ENCODE measurements around the gene COX18.

Gene COX18

DNA sequence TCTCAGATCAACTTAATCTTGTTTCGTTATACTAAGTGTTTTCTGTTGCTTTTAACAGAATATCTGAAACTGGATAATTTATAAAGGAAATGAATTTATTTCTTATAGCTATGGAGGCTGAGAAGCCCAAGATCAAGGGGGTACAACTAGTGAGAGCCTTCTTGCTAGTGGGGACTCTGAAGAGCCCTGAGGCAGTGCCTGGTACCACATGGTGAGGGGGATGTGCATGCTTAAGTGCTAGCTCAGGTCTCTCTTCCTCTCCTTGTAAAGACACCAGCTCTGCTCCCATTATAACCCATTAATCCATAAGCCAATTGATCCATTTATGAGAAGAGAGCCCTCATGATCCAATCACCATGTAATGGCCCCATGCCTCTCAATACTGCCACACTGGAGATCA, 17.9 kb downstream of the COX18 start:
- no peak for DNase-seq (ENCODE audit: low read depth)

DNA sequence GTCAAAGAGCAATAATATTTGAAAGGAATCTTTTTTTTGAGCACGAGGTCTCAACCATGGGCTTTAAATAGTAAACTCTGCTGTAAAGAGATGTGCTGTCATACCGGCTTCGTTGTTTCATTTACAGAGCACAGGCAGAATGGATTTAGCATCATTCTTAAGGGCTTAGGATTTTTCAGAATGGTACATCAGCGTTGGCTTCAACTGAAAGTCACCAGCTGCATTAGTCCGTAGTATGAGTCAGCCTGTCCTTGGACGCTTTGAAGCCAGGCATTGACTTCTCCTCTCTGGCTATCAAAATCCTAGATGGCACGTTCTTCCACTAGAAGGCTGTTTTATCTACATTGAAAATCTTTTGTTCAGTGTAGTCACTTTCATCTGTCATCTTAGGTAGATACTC, 23.6 kb downstream of the COX18 start:
- no peak for DNase-seq (ENCODE audit: low read depth)

DNA sequence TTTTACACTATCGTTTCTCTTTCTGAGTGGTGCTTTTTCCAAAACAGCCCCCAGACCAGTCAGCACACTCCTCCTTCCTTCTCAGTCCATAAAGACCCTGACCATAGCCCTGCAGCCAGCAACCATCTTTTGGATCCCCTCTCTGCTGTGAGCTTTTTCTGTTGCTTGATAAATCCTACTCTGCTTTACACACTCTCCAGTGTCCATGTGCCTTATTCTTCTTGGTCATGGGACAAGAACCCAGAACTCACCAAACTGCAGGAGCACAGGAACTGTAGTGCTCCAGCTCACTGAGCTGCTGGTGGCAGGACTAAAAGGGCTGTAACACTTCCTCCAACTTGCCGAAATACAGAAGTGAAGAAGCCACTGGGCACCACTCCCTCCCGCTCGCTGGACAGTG, 32.5 kb downstream of the COX18 start:
- DNase-seq (ENCODE audit: low read depth), result no peak

DNA sequence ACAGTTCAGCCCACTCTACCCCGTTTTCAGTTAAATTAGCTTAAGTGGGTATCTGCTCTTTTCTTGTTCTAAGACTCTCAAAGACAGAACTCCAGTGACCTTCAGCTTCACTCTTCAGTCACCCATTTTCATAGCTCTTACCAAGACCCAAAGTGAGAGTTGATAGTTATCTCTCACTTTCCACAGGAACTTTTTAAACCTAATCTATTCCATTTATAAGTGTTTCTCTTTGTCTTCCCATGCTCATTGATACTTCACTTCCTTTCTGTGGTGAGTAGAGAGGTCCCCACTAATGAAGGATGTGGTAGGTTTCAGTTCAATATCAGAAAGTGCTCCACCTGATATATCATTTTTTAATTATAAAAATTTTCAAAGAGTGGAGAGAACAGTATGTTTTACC, 33.4 kb downstream of the COX18 start:
- DNase-seq (ENCODE audit: low read depth), result no peak

DNA sequence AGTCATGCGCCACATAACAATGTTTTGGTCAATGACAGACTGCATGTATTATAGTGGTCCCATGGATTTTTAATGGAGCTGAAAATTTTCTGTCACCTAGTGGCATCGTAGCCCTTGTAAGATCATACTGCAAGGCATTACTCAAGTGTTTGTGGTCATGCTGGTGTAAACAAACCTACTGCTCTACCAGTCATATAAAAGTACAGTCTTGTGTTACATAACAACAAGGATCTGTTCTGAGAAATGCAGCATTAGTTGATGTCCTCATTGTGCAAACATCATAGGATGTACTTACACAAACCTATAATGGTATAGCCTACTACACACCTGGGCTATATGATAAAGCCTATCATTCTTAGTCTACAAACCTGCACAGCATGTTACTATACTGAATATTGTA, 34.6 kb downstream of the COX18 start:
- no peak for DNase-seq (ENCODE audit: low read depth)

DNA sequence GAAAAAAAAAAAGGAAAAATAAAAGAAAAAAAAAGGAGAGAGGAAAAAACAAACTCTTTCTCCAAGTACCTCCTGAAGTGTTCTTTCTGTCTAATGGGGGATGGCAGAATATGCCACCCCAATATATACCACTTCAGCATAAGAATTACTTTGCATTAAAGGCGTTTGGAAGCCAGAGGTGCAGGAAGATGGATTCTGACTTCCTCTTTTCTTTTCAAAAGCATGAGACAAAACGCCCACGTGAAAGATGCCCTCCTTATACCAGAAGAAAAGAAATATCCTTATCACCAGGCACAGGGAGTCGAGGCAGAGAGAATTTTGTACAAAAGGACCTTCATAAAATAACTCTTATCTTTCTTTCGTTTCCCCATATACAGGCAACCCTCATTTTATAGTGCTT, 40.9 kb downstream of the COX18 start:
- DNase-seq (ENCODE audit: low read depth), result no peak

DNA sequence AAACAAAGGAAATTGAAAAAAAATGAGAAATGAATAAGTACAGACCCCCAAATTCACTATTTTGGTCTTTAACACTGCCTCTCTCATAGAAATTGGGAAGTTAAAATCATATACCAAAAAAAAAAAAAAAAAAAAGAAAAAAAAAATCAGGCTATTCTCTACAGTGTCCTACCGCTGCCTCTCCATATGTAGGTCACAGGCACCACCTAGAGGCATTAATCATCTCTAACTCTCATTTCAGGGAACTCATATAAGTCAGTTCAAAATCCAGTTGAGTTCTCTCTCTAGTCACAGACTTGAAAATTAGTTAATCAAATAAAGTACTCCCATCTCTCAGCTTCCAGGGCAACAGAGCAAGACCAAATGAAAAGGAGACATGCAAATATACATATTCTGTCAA, 47.9 kb downstream of the COX18 start:
- no peak for DNase-seq (ENCODE audit: low read depth)

DNA sequence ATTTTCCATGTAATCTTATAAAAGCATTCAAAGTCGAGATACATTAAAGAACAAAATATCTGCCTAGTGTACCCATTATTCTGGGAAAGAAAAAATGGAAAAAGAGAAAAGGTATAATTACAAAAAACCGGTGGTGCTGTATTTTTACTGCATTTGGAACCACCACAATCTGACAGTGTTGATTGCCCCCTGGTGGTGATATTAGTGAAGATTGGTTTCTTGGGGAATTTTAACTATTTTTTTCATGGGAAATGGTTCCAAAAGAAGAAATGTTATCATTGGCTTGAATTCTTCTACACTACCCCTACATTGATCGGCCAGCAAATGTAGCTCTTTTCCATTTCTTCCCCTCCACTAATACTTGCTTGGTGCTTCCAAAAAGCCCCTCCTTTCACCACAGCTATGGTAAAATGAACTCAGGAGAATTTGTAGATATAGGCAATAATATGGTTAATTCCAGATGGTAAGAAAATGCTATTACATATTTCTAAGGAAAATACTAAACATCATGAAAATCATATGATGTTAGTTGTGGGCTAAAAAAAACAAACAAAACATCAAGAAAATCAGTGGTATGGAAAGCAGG, 50.0 kb downstream of the COX18 start:
- DNase-seq (ENCODE audit: low read depth), result no peak

DNA sequence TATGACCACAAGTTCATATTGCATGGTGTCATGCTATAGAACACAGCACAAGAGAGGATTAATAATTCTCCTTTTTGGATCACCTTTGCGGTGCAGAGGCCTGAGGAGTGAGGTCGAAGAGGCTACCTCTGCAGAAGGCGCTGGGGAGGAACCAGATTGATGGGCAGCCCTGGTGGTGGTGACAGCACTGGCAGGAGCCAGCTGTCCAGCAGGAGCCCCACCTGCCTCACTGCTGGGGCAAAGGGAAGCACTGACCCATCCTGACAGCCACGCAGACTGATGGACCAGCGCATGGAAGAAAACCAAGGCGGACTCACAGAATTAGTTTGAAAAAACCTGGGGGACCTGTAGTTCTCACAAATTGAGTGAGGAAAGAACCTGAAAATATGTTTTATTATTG, 50.9 kb downstream of the COX18 start:
- DNase-seq (ENCODE audit: low read depth), result no peak

DNA sequence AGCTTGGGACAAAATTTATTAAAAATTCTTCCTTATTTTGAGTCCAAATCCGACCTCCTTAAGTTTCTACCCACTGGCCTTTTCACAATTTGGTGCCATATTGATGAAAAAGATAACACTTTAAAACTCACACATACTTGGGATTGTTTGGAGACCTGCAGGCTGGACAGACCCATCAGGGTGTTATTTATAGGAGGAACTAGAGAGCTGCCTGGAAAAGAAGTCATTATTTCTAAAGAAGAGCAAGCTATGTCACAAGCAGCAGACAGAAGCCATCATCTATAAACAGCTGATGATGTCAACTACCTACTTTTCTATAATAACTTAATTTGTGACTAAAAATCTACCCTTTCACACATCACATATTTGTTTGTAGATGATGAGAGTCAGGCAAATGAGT, 56.2 kb downstream of the COX18 start:
- no peak for DNase-seq (ENCODE audit: low read depth)

DNA sequence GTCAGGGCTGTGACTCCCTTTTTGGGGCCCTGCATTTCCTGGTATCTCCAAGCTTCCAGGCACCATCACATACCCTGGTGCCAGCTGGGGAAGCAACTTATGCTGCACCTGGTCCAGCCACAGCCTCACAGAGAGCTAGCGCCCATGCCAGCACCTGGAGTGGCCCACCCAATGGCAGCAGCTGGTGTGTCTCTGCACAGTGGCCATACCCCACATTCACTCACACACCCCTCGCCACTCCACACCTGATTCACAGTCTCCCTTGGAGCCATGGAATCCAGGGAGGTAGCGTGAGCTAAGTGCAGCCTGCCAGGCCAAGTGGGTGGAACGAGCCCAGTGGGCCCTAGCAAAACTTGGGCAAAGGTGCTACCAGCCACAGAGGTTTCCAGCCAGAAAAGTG, 56.8 kb downstream of the COX18 start:
- DNase-seq (ENCODE audit: low read depth), result no peak

DNA sequence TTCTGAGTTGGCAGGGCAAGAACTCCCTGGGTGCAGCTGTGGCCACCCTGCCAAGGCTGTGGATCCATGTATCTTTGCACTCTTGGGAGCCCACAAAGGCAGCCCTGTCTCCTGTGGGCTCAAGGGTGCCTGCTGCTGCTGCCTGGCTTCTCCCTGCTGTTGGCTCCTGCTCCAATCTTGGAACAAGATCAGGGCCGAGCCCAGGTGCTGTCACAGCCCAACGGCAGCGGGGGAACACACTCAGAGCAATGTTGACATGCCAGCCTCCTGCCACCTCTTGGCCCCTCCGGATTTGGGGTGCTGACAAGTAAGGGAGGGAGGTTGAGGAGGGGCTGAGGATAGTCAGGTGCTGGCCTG, 57.9 kb downstream of the COX18 start:
- DNase-seq (ENCODE audit: low read depth), result no peak

DNA sequence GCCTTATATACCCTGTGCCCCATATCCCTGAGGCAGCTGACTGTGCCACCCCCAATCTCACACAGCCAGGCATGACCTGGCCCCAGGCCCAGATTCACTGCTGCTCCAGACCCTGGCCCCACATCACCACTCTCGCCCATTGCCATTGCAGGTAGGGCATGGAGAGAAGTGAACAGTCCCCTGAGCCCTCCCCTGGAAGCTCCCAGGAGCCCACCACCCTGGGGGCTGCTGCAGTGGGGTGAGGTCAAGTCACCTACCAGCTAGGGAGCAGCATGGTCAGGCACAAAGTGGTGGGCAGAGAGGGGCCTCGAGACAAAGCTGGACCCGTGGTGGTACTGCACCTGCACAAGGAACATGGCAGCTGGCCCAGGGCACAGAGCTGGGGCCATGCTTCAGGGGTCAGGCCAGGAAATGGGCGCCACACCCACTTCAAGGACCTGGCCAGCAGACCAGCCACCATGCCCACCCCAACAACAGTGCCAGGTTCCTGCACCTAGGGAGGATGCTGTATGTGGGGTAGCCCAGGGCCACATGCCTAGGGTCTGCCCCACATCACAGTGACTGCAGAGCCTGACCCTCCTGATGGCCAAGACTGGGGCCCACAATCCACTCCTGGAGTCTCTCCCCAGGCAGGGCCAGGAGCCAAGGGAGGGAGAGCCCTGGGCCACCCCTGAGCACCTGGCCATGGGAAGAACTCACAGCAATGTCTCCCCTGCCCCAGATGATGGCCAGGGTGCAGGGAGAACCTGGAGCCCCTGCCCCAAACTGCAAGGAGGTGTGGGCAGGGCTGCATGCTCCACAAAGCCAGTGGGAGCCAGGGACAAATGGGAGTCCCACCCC, 58.5 kb downstream of the COX18 start:
- no peak for DNase-seq (ENCODE audit: low read depth)

DNA sequence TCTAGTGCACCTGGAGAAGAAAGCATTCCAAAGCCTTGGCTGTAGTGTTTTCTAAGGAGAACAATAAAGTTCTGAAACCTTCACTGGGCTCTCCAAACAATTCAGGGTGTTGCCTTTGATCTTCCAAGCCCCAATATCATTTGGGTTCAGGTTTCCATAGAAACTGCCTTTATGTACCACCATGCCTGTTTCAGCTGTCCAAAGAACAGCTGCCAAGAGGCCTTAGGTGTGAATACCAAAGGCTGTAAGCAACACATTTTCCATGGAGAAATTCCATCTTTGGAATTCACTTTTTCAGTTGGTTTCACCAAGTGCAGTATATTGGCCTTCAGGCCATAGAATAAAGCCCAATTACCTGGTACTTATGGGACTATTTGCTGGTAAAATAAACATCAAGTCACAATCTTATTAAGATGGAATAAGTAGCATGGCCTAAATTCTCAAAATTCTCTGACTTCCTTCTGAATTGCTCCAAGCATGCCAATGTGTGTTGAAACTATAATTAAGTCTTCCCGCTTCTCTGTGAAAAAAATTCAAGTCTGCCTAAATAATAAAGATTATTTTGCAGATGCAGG, 61.9 kb downstream of the COX18 start:
- no peak for DNase-seq (ENCODE audit: low read depth)

DNA sequence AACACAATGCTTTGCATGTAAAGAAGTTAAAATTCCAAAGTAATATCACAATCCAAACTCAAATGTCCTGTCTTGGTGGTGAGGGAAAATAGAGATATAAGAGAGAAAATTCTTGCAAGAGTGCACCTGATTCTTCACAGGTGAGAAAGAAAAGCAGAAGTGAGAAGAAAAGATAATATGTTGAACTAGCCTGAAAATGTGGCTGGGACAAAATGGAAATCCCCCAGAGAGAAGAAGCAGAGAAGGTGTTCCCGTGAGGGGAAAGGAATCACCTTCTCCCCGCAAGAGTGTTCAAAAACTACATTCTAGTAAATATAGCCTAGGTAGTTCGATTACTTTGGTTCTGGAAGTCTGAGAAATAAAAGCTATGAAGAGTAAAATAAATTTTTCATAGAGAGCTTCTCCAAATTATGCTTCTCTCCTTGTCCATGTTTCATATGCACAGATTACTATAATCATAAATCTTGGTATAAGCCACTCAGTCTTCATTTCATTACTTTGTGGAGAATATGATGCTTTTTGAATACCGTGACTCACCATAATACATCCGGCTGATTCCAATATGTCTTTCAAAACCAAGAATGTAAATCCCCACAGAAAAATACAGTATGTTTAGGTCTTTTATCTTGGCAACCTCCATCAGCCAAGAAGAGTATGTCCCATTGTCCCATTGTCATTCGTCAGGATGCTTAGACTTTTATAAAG, 63.1 kb downstream of the COX18 start:
- no peak for DNase-seq (ENCODE audit: low read depth)

DNA sequence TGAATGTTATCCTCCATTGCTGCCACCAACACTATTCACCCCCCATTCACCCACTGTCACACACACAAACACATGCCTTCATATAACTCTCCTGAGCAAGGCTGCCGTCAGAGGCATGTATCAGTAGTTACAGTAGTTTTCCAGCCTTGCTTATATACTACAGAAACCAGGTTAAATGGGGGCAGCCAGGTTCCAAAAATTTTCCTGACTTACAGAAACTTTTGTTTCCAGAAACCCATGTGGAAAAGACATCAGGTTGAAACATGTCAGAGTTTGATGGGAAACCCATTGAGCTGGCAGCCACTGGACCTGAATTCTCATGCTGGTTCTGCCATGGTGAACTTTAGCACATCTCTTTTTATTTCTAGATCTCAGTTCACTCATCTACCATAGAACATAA, 64.0 kb downstream of the COX18 start:
- DNase-seq (ENCODE audit: low read depth), result no peak
